Esophagus squamous epithelium (tissue), 5 donors: Measurements from ENCODE around the gene PRODH2. TPM values are rescaled to one million over a fixed set of nuclear protein-coding genes. Genes with fewer than 3 reads are reported as not detected.

Experiments
- DNase-seq: peaks from one replicate; lab custom pipeline; 2025; lab: John Stamatoyannopoulos, UW
- H3K27ac ChIP-seq, 4 donors: fragments of 200-600 bp; sonication (generic); one replicate each; pipeline ENCODE4 v1.5.1; 2016 to 2019; ENCODE audit warnings: mild to moderate bottlenecking in 1 of 4
- H3K27me3 ChIP-seq, 4 donors: fragments of 200-600 bp; sonication (generic); 1 replicate in 3 of 4; 2 replicates in 1 of 4; pipeline versions ENCODE4 v1.5.1 to v1.6.0; 2017 to 2021; ENCODE audit warnings: antibody characterized with exemption in 1 of 4
- H3K36me3 ChIP-seq, 3 donors: fragments of 200-600 bp; sonication (generic); one replicate each; pipeline ENCODE4 v1.5.1; 2016 to 2019
- H3K4me1 ChIP-seq, 3 donors: fragments of 200-600 bp; sonication (generic); one replicate each; pipeline ENCODE4 v1.5.1; 2017 to 2019
- H3K4me3 ChIP-seq, 4 donors: fragments of 200-600 bp; sonication (generic); 1 replicate in 3 of 4; 2 replicates in 1 of 4; pipeline ENCODE4 v1.5.1; 2016 to 2019; ENCODE audit warnings: mild to moderate bottlenecking in 2 of 4, moderate library complexity in 1 of 4
- H3K9me3 ChIP-seq, 3 donors: fragments of 200-600 bp; sonication (generic); one replicate each; pipeline ENCODE4 v1.5.1; 2016 to 2019
- CTCF ChIP-seq, 6 experiments: fragments of 450-650 bp in 4 of 6; fragments of 200-600 bp in 2 of 6; sonication (generic) in 2 of 6; IDR thresholded peaks; one replicate each; pipeline ENCODE4 v1.5.1; 2016 to 2019; ENCODE audit warnings: antibody characterized with exemption in 6 of 6, mild to moderate bottlenecking in 4 of 6, moderate library complexity in 4 of 6
- POLR2A ChIP-seq, 4 donors: fragments of 450-650 bp; IDR thresholded peaks; one replicate each; pipeline ENCODE4 v1.6.1; 2017; ENCODE audit warnings: antibody characterized with exemption in 4 of 4, mild to moderate bottlenecking in 4 of 4, moderate library complexity in 3 of 4
- WGBS, 2 donors: methylation state at CpG; one replicate each; pipeline ENCODE4 v1.1.5; 2018; 5-methylcytosine and 5-hydroxymethylcytosine counted together
- intact Hi-C: fragments of 100-400 bp; cut with DNase I; formaldehyde crosslinking; loops from one replicate; pipeline ENCODE4 v1.15.0; 2022
- total RNA-seq, 4 donors: library from RNA; depleted of rRNA; stranded (reverse); fragments of >200 nt; gene quantifications; one replicate each; pipeline ENCODE4 v1.1.0, GENCODE V29; 2016
- donor health status: DM: yes; HTN: yes; CAD: no.

Gene PRODH2
- total RNA-seq, 4 donors from 2014 or later: not detected

- Histone ChIP-seq H3K4me3 (no peak overlapping the region), H3K27ac (no peak overlapping the region), H3K36me3 (no peaks in the 10 kb centered on the region), H3K4me1 (no peaks in the 10 kb centered on the region), H3K27me3 (peaks cover 0 to 59% (median 0%) of the 10 kb centered on the region in 4 donors), H3K9me3 (no peaks in the 10 kb centered on the region)
- intact Hi-C loops: no loop called here
- TF ChIP-seq CTCF (IDR thresholded peaks at IDR 0.05) (no peak), POLR2A (IDR thresholded peaks at IDR 0.05) (no peak)
- DNase-seq: no peak
- WGBS, 2 donors: 33 to 70% methylated on average over 1 to 6 of the region's 18 CpGs
Measured at GRCh38 chr19:35811317-35812219, 1.1 kb downstream of the PRODH2 start.

- no peaks in the 10 kb centered on the region for H3K9me3 ChIP-seq
- H3K27ac ChIP-seq: no peak overlapping the region
- TF ChIP-seq CTCF (IDR thresholded peaks at IDR 0.05) (no peak), POLR2A (IDR thresholded peaks at IDR 0.05) (no peak)
- intact Hi-C loops: no loop called here
- no peaks in the 10 kb centered on the region for H3K4me1 ChIP-seq
- no peak overlapping the region for H3K4me3 ChIP-seq
- DNase-seq: no peak
- H3K27me3 ChIP-seq: peaks cover 0 to 42% (median 0%) of the 10 kb centered on the region in 4 donors
- WGBS, 2 donors: 88 to 94% methylated on average over 5 of the region's 5 CpGs
- no peaks in the 10 kb centered on the region for H3K36me3 ChIP-seq
Measured at GRCh38 chr19:35807633-35808032, 5.0 kb downstream of the PRODH2 start.

- H3K9me3 ChIP-seq: no peaks in the 10 kb centered on the region
- no peak overlapping the region for H3K27ac ChIP-seq
- no peaks in the 10 kb centered on the region for H3K4me1 ChIP-seq
- DNase-seq: no peak
- TF ChIP-seq POLR2A (IDR thresholded peaks at IDR 0.05): no peak
- no peak for TF ChIP-seq CTCF (IDR thresholded peaks at IDR 0.05)
- intact Hi-C loops: no loop called here
- peaks cover 0 to 36% (median 0%) of the 10 kb centered on the region in 4 donors for H3K27me3 ChIP-seq
- WGBS, 2 donors: 83% methylated on average over 1 of the region's 18 CpGs; no CpG with 5 or more reads in 1 of the 2 donors
- no peak overlapping the region for H3K4me3 ChIP-seq
- H3K36me3 ChIP-seq: no peaks in the 10 kb centered on the region
Measured at GRCh38 chr19:35806597-35806996, 6.0 kb downstream of the PRODH2 start.

GRCh38 chr19:35805526-35806102, 7.0 kb downstream of the PRODH2 start:
- 69 to 78% methylated on average over 3 to 4 of the region's 5 CpGs for WGBS, 2 donors
- no peak for DNase-seq

More at GRCh38 chr19:35805526-35806102, 7.0 kb downstream of the PRODH2 start:
- TF ChIP-seq POLR2A (IDR thresholded peaks at IDR 0.05) (no peak), CTCF (IDR thresholded peaks at IDR 0.05) (no peak)
- no peak overlapping the region for H3K27ac ChIP-seq
- H3K4me3 ChIP-seq: no peak overlapping the region
- peaks cover 0 to 43% (median 0%) of the 10 kb centered on the region in 4 donors for H3K27me3 ChIP-seq
- no peaks in the 10 kb centered on the region for H3K36me3 ChIP-seq
- no peaks in the 10 kb centered on the region for H3K4me1 ChIP-seq
- H3K9me3 ChIP-seq: no peaks in the 10 kb centered on the region
- intact Hi-C loops: no loop called here
